ENCODE measurements around the gene HNRNPK.

Gene HNRNPK

GRCh38 chr9:83935276-83935935 lies 44.6 kb downstream of the HNRNPK start:
- in situ Hi-C loops (cut with MboI; ENCODE audit: low sequenced_read_pairs) = loop anchor here (10.0 kb wide), 1 partner anchor 319 kb away; no protein-coding TSS in a partner anchor

- in situ Hi-C loops (cut with MboI; ENCODE audit: low sequenced_read_pairs) = loop anchor here (10.0 kb wide), 1 partner anchor 320 kb away; no protein-coding TSS in a partner anchor
Measured at GRCh38 chr9:83934569-83935275, 45.3 kb downstream of the HNRNPK start.

GRCh38 chr9:83933790-83934189 lies 46.2 kb downstream of the HNRNPK start:
- in situ Hi-C loops (cut with MboI; ENCODE audit: low sequenced_read_pairs) = loop anchor here (10.0 kb wide), 1 partner anchor 321 kb away; no protein-coding TSS in a partner anchor

GRCh38 chr9:83932851-83933250 lies 47.2 kb downstream of the HNRNPK start:
- in situ Hi-C loops (cut with MboI; ENCODE audit: low sequenced_read_pairs) = loop anchor here (10.0 kb wide), 1 partner anchor 322 kb away; no protein-coding TSS in a partner anchor

- in situ Hi-C loops (cut with MboI; ENCODE audit: low sequenced_read_pairs) = loop anchor here (10.0 kb wide), 1 partner anchor 323 kb away; no protein-coding TSS in a partner anchor
Measured at GRCh38 chr9:83932011-83932410, 48.0 kb downstream of the HNRNPK start.

- in situ Hi-C loops (cut with MboI; ENCODE audit: low sequenced_read_pairs) = loop anchor here (10.0 kb wide), 1 partner anchor 324 kb away; no protein-coding TSS in a partner anchor
Measured at GRCh38 chr9:83930881-83931280, 49.1 kb downstream of the HNRNPK start.

GRCh38 chr9:83927591-83927990 lies 52.4 kb downstream of the HNRNPK start:
- in situ Hi-C loops (cut with MboI; ENCODE audit: low sequenced_read_pairs) = no loop called here

- in situ Hi-C loops (cut with MboI; ENCODE audit: low sequenced_read_pairs) = loop anchor here (25.0 kb wide), 1 partner anchor 584 kb away; no protein-coding TSS in a partner anchor
Measured at GRCh38 chr9:83920927-83921707, 58.9 kb downstream of the HNRNPK start, which contains the start of gene KIF27. Gene KIF27 (minus strand): TSS chr9:83921432. CDS start chr9:83915591, 5,841 bp downstream.

GRCh38 chr9:83920469-83920926 lies 59.5 kb downstream of the HNRNPK start:
- in situ Hi-C loops (cut with MboI; ENCODE audit: low sequenced_read_pairs) = loop anchor here (25.0 kb wide), 1 partner anchor 583 kb away; no protein-coding TSS in a partner anchor

GRCh38 chr9:83919111-83919510 lies 60.9 kb downstream of the HNRNPK start:
- in situ Hi-C loops (cut with MboI; ENCODE audit: low sequenced_read_pairs) = loop anchor here (10.0 to 25.0 kb wide), 2 partner anchors 294 to 582 kb away; partner anchors contain the start of gene IDNK
